Activated CD8-positive, alpha-beta memory T cell treated with anti-CD3 and anti-CD28 coated beads for 1 hour (primary cell): ENCODE measurements around the gene AMBRA1.

ENCODE experiments used
- DNase-seq, 2 donors: peaks; one replicate each; pipeline ENCODE4 v3.0.0-alpha.2; 2020; ENCODE audit warnings: low read depth in 1 of 2; ENCODE audit errors: extremely low read depth in 1 of 2

AMBRA1 gene

DNA sequence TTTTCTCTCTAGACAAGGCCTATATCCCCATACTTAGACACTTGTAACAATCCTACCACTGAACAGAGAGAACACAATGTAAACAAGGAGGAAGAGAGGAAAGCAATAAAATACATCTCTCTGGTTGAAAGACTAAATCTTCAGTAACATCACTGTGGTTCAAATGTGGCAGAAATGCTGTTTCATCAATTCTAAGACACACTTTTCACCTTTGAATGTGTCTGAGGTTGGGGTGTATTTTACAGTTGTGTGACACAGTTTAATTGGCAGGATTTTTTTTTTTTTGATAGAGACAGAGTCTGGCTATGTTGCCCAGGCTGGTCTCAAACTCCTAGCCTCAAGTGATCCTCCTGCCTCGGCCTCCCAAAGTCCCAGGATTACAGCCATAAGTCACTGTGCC, 79.5 kb downstream of the AMBRA1 start:
- DNase-seq: no peak

DNA sequence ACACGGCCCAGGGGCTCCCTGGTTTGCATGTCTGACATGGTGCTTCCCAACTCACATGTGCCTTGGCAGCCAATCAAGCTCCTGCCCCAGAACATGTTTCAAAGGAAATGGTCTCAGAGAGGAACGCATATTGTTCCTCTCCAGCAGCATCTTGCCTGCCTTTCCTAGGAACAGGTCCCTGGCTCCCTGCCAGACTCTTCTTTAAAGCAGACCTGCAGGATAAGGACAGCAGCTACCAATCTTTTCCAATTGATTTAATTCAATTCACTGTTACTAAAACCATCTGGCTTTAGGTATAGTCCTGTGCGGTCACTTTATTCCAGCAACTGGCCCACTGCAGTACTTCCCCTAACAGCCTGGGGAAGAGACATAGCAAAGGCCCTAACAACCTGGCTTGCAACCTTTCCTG, 79.9 kb downstream of the AMBRA1 start:
- no peak for DNase-seq

DNA sequence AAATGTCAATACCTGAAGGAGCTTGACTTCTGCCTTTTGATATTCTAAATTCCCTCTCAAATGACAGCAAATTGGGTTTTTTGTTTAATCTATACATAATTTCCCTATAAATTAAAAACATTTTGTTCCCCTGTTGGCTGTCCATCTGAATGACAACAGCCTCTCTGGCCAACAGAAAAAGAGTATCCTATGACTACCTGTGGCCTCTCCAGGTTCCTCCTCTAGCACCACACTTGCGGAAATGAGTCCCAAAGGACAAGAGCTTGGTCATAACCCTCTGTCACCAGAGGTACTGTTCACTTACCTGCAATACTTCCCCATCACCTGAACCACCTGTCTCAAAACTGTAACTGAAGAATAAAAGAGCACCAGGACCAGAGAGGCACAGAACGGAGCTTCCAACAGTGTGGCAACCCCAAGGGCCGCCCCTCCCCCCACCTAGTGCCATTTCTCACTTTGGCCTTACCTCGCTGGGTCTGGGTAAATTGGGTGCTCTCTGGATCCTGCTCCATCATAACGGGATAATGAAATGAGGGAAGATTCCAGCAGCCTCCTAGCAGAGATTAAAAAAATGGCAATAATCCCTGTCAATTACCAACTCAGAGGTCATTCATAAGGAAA, 81.5 kb downstream of the AMBRA1 start:
- no peak for DNase-seq

DNA sequence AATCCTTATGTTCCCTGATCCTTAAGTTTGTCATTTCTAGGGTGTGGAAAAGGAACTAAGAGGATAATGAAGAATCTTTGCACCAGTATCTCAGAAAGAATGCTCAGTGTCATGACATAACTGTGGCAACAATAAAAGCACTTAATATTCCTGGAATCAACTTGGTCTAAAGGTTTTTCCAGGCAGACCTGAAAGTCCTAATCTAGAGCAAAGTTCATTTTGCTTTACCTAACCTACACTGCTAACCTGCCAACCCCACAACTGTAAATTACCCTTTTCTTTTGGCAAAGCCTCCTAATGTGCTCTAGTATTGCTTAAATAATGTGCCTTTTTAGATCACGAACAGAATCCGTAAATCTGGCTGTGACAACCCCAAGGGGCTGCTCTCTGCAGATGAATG, 82.5 kb downstream of the AMBRA1 start:
- no peak for DNase-seq

DNA sequence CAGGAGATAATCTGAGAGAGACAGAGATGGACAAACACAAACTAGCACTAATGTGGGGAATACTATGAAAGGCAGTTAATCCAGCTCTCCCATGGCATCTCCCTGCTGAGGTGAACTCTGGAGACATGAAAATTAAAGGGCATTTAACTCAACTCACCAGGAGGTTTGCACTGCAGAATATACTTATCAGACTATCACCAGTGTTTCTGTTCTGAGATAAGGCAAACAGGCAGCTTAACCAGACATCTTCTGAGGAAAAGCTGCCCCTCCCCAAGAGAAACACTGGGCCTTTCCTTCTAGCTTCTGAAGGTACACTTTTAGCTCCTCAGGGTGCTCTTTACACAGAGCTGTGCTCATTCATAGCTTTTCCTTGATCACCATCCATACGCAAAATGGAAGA, 85.5 kb downstream of the AMBRA1 start:
- no peak for DNase-seq

DNA sequence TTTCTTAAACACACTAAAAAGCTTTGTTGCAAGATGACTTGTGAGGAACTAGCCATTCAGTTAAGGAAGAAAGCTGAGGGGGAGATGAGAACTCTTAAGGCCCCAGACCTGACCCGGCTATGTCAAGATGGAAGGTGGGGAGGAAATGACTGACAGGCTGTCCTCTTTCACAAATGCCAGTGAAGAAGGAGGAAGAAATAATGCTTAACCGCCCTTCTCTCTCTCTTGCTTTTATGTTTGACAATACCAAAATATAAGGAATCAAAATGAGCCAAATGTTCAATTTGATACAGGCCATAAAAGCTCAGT, 87.4 kb downstream of the AMBRA1 start:
- no peak for DNase-seq

DNA sequence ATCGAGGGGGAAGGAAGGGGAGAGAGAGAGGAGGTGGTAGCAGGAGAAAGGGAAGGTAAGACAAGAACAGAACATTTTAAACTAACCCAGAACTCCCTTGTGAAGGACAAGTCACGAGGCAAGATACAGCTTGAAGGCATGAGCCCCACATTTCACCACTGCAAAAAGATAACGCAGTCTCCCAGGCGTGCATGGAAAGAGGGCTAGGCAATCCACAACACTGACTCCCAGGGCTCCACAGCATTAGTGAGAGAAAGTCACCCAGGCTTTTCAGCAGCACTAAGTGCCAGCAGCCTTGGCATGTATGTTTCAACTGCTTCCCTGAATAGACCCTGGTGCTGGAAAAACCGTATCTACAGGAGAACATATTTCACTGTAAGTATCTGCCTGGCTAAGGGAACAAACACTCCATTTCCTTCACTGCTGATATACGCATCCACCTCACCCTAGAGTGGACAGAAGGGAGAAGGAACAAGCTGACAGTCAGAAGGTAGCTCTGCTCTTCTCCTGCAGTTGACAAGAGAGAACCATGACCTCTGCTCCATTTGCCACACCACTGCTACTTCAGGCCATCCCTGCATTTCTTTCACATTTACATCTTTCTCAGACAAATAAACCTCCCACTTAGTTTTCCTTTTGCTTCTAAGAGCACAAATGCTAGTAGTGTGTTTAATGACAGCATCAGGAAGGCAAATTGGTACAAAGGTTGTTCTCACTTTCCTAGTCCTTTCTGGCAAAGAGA, 87.9 kb downstream of the AMBRA1 start:
- DNase-seq: no peak

DNA sequence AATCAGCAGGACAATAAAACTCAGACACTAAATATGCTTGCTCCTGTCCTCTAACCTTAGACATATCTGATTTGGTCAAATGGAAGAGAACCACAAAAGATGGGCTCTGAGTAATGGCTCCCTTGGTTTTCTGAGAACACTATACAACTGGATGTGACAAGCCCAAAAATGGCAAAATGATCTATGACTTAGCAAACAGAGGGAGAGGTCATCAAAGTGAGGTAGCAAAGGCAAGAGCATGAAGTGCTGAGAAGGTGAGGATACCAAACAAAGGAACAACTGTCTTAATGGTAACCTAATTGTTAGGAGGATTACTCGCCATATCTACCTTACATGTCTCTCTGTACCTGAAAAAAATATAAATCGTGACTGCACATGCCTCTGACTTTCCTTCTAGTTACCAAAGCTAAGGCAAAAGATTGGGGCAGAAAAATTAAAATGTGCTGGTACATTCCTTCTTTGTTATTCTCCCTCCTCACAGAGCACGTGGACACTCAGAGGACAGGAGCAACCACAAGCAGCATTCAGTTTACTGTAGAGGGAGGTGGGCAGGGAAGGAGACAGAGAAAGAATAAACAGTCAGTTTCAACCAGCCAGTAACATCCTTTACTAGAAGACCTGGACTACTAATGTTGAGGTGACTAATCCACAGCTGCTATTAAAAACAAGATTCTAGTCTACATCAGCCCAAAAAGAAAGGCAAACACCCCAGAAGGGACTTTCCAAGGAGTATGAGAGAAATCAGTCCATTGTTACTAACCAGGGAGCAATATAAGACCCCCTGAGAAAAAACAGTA, 88.8 kb downstream of the AMBRA1 start:
- DNase-seq: no peak

DNA sequence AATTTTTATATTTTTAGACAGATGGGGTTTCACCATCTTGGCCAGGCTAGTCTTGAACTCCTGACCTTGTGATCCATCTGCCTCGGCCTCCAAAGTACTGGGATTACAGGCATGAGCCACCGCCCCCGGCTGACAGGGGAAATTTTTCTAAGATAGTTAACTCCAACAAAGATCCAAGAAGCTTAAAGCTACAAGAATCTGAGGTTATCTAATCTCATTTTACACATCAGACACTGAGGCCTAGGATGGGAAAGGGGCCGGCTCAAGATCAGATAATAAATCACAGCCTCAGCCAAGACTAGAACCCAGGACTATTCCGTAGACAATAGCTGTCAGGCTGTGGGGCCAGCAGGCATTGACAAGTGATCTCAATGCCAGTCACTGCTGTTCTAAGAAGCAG, 94.0 kb downstream of the AMBRA1 start:
- DNase-seq: no peak

DNA sequence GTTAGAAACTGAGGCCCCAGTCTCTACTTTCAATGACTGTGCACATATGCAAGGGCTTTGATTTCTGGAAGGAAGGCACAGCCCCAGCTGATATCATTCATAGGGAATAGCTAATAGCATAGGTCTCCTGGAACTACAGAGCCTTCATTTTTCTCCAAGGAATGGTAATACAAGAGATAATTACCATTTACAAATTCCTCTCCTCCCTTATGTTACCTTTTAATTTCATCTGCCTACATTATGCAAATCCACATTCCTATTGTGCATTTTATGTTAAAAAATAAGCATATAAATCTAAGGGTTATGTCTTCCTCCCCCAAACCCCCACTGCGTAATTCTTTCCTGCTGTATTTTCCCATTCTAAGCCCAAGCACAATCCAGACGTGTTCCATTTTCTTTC, 94.9 kb downstream of the AMBRA1 start:
- no peak for DNase-seq

DNA sequence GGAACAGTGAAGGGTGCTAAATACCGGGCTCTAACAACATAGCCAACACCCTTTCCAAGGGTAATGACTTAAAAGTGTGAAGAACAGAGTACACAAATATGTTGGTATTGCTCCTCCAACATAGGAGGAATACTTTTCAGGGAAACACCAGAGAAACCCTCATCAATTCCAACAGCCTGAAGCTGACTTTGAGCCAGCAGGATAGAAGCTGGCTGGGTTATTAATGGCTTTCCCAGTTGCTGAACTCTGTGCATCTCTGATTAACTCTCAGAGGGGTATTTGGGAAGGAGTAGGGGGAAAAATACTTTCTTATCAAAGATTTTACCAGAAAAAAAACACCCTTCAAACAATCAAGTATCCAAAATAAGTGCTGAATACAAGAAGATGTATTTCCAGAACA, 95.6 kb downstream of the AMBRA1 start:
- no peak for DNase-seq

DNA sequence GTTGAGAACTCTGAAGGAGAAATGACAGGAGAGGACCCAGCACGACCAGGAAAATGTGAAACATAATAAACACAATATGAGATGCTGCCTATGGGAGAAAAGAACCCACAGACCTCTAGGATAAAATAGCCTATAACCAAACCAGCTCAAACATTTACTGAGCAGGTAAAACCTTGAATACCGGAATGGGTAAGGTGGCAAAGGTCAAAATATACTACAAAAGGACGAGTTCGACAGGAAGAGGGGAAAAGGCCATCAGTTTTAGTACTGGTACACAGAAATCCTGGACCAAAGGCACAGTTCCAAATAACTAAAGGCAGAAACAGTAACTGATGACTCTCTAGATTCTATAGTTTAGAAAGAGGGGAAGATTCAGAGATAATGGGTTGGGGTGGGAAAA, 96.3 kb downstream of the AMBRA1 start:
- no peak for DNase-seq

DNA sequence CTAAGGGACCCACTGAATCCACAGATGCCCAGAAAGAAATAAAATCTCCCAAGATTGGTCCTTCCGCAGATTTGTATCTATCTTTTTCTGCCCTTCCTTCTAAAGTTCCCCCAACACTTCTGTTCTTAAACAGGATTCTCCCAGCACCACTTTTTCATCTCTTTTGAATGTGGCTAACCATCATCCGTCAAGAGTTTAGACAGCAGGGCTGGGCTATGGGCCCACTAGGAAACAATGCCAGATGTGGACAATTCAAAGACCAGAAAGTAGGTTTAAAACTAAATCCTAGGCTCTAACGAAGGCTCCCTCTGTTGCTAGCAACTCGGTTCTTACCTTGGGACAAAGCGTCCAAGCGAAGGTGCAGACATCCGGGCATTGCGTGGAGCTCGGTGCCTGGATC, 100.0 kb downstream of the AMBRA1 start:
- DNase-seq: no peak

DNA sequence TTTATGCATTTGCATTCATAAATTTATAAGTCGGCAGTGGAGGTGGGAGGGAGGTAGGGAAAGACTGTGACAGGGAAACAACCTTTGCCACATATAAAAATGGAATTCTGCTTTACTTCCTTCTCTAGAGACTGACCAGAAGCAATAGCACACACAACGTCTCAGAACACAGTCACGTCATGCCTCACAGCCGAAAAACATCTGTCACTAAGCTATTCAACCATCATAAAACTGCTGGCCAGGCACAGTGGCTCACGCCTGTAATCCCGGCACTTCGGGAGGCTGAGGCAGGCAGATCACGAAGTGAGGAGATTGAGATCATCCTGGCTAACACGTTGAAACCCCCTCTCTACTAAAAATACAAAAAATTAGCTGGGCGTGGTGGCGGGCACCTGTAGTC, 101.3 kb downstream of the AMBRA1 start:
- DNase-seq: no peak

DNA sequence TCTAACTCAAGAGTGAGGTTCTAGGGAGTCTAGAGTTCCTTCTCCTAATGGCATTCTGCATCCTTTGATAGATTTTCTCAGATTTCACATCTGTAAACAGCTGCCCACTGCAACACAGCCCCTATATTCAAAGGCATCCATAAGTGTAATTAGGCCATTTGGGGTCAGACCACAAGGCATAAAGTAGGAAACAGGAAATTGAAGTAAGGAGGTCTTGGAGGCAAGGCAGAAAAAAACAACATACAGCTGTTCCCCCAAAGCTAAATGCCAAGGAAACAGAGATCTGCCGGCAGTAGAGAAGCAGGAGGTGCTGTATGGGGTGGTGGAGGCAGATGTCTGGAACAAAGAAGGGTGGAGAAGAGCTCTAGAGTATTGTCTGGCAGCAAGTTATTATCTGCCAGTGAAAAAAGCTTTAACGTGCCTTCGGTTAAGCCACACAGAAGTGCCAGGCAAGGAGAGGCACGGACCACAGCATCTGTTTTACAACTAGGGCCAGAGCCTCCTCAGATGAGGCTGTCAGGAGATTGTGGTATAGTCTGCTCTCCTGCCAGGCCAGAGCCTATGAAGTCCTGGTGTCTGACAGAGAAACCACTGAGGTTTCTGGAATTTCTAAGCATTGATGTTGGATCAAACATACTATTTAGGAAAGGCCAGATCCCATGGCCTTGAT, 102.0 kb downstream of the AMBRA1 start:
- DNase-seq: no peak

DNA sequence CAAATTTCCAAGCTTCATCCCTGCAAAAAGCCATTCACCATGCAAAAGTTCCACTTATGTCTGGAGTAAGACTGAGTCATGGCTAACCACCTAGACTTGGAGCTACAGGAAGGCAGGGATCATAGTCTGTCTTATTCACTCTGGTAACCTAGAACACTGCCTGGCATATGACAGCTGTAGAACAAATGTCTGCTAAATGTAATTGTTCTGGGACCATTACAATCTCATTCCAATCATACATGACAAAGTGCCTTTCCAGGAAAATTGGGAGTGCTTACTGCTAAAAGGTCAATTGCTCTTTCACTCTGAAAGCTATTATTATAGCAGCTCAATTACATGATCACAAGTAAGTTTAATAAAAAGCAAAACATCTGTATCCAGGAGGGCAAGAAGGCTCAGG, 103.2 kb downstream of the AMBRA1 start:
- no peak for DNase-seq

DNA sequence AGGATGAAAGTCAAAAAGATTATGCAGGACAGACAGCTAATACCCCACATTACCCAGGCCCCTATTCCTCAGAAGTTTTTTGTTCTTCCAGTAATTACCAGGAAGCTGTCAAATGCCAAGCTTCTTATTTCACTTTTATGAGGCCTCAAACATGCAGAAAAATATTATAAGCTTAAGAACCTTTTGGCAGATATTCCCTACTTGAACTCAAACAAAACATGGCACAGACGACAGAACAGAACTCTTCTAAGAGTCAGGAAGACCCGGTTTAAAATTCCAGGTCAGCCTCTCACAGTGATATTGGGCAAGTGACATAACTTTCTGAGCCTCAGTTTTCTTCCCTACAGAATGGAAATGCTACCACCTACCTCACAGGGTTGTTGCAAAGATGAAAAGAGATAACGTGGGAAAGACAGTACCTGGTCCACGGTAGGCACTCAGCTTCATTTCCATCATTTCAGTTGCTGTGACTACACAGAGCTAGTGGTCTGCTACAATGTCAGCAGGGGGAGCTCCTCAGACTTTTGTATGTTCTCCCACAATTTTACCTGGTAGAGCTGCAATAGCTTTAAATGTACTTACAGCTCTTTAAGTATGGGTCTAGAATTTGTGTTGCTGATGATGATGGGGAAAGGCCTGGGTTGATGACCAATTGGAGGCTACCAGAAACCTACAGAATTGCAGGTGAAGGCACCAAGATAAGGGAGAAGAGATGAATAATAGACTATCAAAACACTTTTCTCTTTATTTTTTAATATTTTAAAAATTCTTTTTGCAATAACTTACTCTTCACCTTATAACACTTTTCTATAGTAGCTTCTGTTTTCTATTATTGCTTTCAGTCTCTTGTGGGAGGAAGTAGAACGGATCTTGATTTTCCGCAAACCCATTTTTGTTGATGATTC, 103.9 kb downstream of the AMBRA1 start:
- DNase-seq: no peak

DNA sequence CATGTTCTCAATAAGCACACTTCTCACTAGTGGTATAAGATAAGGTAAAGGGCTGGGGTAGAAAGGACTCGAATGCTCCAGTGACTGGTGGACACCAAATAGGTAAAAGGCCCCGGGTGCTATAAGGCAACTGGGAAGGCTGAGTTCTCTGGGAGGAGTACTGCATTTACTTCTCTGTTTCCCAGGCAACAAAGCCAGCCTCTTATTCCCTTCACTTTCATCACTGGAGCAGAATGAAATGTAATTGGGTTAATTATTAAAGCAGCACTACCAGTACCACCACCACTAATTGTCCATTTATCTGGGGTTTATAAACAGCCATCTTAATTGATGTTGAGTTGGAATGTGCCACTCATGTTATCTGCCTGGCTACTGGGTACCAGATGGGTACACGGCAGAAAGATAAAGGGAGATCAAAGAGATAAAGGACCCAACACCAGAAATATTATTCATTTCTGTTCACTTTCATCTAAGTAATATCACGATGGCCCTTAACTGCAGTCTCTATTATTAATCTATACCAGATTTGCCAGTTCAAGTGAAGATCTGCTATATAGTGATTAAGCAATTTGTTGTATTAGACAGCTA, 107.9 kb downstream of the AMBRA1 start:
- no peak for DNase-seq

DNA sequence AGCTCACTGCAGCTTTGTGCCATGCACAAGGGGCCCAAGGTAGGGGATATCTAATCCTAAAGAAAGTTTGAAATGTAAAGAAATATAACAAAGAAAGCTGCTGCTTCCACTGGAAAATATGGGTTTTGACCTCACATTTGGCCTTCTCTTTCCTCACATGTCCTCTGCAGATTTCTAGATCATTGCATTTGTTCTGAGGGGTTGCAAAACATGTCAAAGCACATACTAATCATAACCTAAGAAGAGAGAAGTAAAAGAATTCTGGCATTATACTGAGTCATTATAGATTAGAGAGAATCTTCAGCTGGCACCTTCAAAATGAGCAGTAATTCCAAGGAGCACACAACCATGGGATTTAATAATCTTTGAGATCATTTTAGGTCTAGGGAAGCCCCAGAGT, 109.7 kb downstream of the AMBRA1 start:
- no peak for DNase-seq

DNA sequence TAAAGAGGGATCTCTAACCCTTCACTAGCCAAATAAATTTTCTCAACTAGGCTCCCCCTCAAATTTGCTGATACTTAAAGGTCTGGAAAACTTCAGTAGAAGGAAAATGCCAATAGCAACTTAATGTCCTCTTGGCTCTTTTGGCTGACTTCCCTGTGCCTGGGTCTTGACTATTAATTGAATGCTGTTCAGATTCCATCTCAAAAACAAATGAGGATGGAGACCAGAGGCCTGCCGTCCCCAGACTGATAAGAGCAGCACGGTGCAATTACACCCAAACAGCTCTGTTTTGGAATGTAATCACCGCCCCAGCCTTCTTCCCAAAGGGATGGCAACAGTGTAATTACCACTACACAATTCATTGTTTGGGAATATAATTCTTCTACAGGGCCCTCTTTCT, 112.9 kb downstream of the AMBRA1 start:
- no peak for DNase-seq
